CD4-positive, alpha-beta T cell (primary cell): ENCODE results near the gene KARS1. TPM values are rescaled to one million over a fixed set of nuclear protein-coding genes. Genes with fewer than 3 reads are reported as not detected.

Experiments used
- ATAC-seq: fragments of 200-7000 bp; cut with Tn5 transposase; one replicate; pipeline ENCODE4 v1.10.0; 2022; ENCODE audit warnings: mild to moderate bottlenecking; ENCODE audit not compliant: poor library complexity
- CTCF ChIA-PET: fragments of 350-600 bp; sonication (Branson Sonifier 250); formaldehyde crosslinking; loops from one replicate; lab custom pipeline; 2021; ENCODE audit warnings: antibody characterized with exemption, inconsistent platforms; lab: Charles Lee
- POLR2A ChIA-PET: fragments of 350-600 bp; sonication (Branson Sonifier 250); formaldehyde crosslinking; loops from one replicate; lab custom pipeline; 2021; ENCODE audit warnings: antibody characterized with exemption, inconsistent platforms; lab: Charles Lee
- DNase-seq, 14 experiments: peaks; one replicate each; pipeline ENCODE4 v3.0.0-alpha.2; 2013 to 2020; ENCODE audit warnings: mixed read lengths in 2 of 14
- H3K27ac ChIP-seq, 2 donors: one replicate each; pipeline versions ENCODE4 v1.5.1 to v1.7.0; 2013; ENCODE audit warnings: low read length in 2 of 2, low read depth in 1 of 2, mild to moderate bottlenecking in 1 of 2
- H3K27me3 ChIP-seq, 2 experiments: 1 replicate in 1 of 2; 2 replicates in 1 of 2; pipeline versions ENCODE4 v1.6.1 to v1.7.0; 2013; ENCODE audit warnings: low read length in 2 of 2, control low read depth in 1 of 2, mild to moderate bottlenecking in 1 of 2, moderate library complexity in 1 of 2; ENCODE audit not compliant: insufficient read depth in 2 of 2, control insufficient read depth in 1 of 2
- H3K36me3 ChIP-seq: one replicate; pipeline ENCODE4 v1.6.1; 2013; ENCODE audit warnings: low read length, control low read depth; ENCODE audit not compliant: insufficient read depth
- H3K4me1 ChIP-seq: one replicate; pipeline ENCODE4 v1.6.1; 2013; ENCODE audit warnings: low read length, control low read depth; ENCODE audit not compliant: insufficient read depth
- H3K4me3 ChIP-seq: one replicate; pipeline ENCODE4 v1.5.1; 2013; ENCODE audit warnings: mild to moderate bottlenecking, low read length, moderate library complexity
- H3K9me3 ChIP-seq, 2 experiments: 1 replicate in 1 of 2; 2 replicates in 1 of 2; pipeline versions ENCODE4 v1.6.1 to v1.7.0; 2013; ENCODE audit warnings: low read length in 2 of 2, mild to moderate bottlenecking in 2 of 2, control low read depth in 1 of 2, moderate library complexity in 1 of 2; ENCODE audit not compliant: control insufficient read depth in 1 of 2, insufficient read depth in 1 of 2
- H3K27ac Mint-ChIP-seq: one replicate; pipeline ENCODE4 v1.8.0; 2020; ENCODE audit warnings: mixed read lengths
- H3K27me3 Mint-ChIP-seq: one replicate; pipeline ENCODE4 v1.8.0; 2021; ENCODE audit warnings: mixed read lengths
- H3K36me3 Mint-ChIP-seq: one replicate; pipeline ENCODE4 v1.8.0; 2021; ENCODE audit warnings: low read depth, mixed read lengths
- H3K4me1 Mint-ChIP-seq: one replicate; pipeline ENCODE4 v1.8.0; 2021; ENCODE audit warnings: low read depth, mixed read lengths
- H3K4me3 Mint-ChIP-seq: one replicate; pipeline ENCODE4 v1.8.0; 2020; ENCODE audit warnings: mild to moderate bottlenecking, mixed read lengths
- H3K9me3 Mint-ChIP-seq: one replicate; pipeline ENCODE4 v1.8.0; 2020; ENCODE audit warnings: mixed read lengths
- CTCF ChIP-seq: fragments of 200-600 bp; IDR thresholded peaks from one replicate; pipeline ENCODE4 v1.8.0; 2022; ENCODE audit warnings: antibody characterized with exemption, mild to moderate bottlenecking
- intact Hi-C, 2 experiments: fragments of 100-400 bp; cut with DNase I in 1 of 2; cut with micrococcal nuclease in 1 of 2; formaldehyde crosslinking; loops; one replicate each; pipeline versions ENCODE4 v1.15.1 to v1.9.0; 2023 to 2025; cut with DNase I, micrococcal nuclease
- total RNA-seq, 174 experiments: library from RNA in 2 of 174; stranded (reverse) in 2 of 174; gene quantifications; one replicate each; pipeline ENCODE4 v1.2.3 and lab custom pipeline; 2021 to 2026

KARS1 gene
- total RNA-seq, 2 experiments from 2014 or later: 151 to 153 TPM

DNA sequence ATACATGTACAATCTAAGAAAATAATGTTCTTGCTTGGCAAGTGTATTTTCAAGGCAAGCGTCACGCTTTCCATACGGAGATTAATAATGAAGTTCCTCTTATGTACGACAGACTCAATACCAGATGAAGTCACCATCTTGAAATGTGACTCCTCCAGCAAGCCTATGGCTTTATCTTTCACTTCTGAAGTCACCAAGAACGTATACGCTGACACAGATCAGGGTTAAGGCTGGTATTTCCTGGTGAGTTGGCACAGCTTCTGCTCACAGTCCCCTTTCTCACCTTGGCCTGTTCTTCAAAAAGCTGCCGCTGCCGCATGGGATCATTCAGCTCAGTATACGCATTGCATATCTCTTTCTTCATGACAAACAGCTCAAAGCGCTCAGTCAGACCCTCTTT lies 18.3 kb downstream of the KARS1 start:
- intact Hi-C loops: loop anchor here (10.0 kb wide), 3 partner anchors 644 to 1566 kb away; partner anchors contain the start of genes WDR59 (in 2 of the 2), MON1B (in 1 of the 2), PSMD7 (in 1 of the 2) and SYCE1L (in 1 of the 2)
- Histone ChIP-seq H3K9me3 (no peaks in the 10 kb centered on the region), H3K4me1 (peaks cover 32% of the 10 kb centered on the region), H3K27me3 (no peaks in the 10 kb centered on the region), H3K36me3 (peaks cover 83% of the 10 kb centered on the region), H3K27ac (peak overlapping the region in 1 of 2 donors; percentile 71), H3K4me3 (no peak overlapping the region)
- H3K4me3 Mint-ChIP-seq: no peak overlapping the region
- no peak for DNase-seq
- H3K4me1 Mint-ChIP-seq: peaks cover 47% of the 10 kb centered on the region
- POLR2A ChIA-PET: interaction anchor here (4.7 kb wide), 1 partner anchor 19 kb away, joined by 26 read pairs; the partner anchor contains the start of genes KARS1 and TERF2IP
- H3K9me3 Mint-ChIP-seq: no peaks in the 10 kb centered on the region
- peaks cover 96% of the 10 kb centered on the region for H3K36me3 Mint-ChIP-seq
- no peak for ATAC-seq
- CTCF ChIA-PET: no interaction called here
- H3K27ac Mint-ChIP-seq: peak overlapping the region; percentile 79
- TF ChIP-seq CTCF: no peak
- no peaks in the 10 kb centered on the region for H3K27me3 Mint-ChIP-seq

GRCh38 chr16:75628351-75628750 lies 19.1 kb downstream of the KARS1 start:
- H3K4me1 ChIP-seq: peaks cover 36% of the 10 kb centered on the region
- DNase-seq: no peak
- H3K27ac ChIP-seq: peak overlapping the region; percentile 16 to 71
- Mint-ChIP-seq H3K36me3 (peaks cover 90% of the 10 kb centered on the region), H3K27ac (peak overlapping the region; percentile 79), H3K27me3 (no peaks in the 10 kb centered on the region), H3K4me3 (no peak overlapping the region), H3K9me3 (no peaks in the 10 kb centered on the region), H3K4me1 (peaks cover 50% of the 10 kb centered on the region)
- ATAC-seq: no peak
- intact Hi-C loops: loop anchor here (10.0 kb wide), 3 partner anchors 644 to 1566 kb away; partner anchors contain the start of genes WDR59 (in 2 of the 2), MON1B (in 1 of the 2), PSMD7 (in 1 of the 2) and SYCE1L (in 1 of the 2)
- H3K36me3 ChIP-seq: peaks cover 76% of the 10 kb centered on the region
- TF ChIP-seq CTCF: no peak
- no peak overlapping the region for H3K4me3 ChIP-seq
- POLR2A ChIA-PET: interaction anchor here (0.9 to 3.7 kb wide), 3 partner anchors 9 to 23 kb away, joined by 3 to 35 read pairs (median 3); partner anchors contain the start of genes KARS1 and TERF2IP
- H3K27me3 ChIP-seq: no peaks in the 10 kb centered on the region
- no peaks in the 10 kb centered on the region for H3K9me3 ChIP-seq
- CTCF ChIA-PET: no interaction called here

- peaks cover 55% of the 10 kb centered on the region for H3K4me1 Mint-ChIP-seq
- H3K36me3 Mint-ChIP-seq: peaks cover 90% of the 10 kb centered on the region
- no peak for TF ChIP-seq CTCF
- DNase-seq (peak in 3 of 14 experiments; percentile 39 to 56 (median 45)), ATAC-seq (no peak)
- no peaks in the 10 kb centered on the region for H3K9me3 Mint-ChIP-seq
- H3K27me3 Mint-ChIP-seq: no peaks in the 10 kb centered on the region
- Histone ChIP-seq H3K27ac (peak overlapping the region in 1 of 2 donors; percentile 71), H3K4me1 (peaks cover 36% of the 10 kb centered on the region), H3K4me3 (no peak overlapping the region), H3K36me3 (peaks cover 71% of the 10 kb centered on the region), H3K9me3 (no peaks in the 10 kb centered on the region), H3K27me3 (no peaks in the 10 kb centered on the region)
- POLR2A ChIA-PET: interaction anchor here (0.6 to 3.7 kb wide), 4 partner anchors 10 to 136 kb away, joined by 3 to 35 read pairs (median 3); partner anchors contain the start of genes KARS1 and TERF2IP
- intact Hi-C loops: loop anchor here (1.0 to 10.0 kb wide), 4 partner anchors 14 to 1567 kb away; partner anchors contain the start of genes WDR59 (in 2 of the 2), MON1B (in 1 of the 2), PSMD7 (in 1 of the 2) and SYCE1L (in 1 of the 2)
- CTCF ChIA-PET: no interaction called here
- H3K4me3 Mint-ChIP-seq: peak overlapping the region; percentile 69
- H3K27ac Mint-ChIP-seq: peak overlapping the region; percentile 79
Observed at GRCh38 chr16:75627851-75628250, 19.6 kb downstream of the KARS1 start.
